Measurements from ENCODE around the gene NPHP3. TPM values are rescaled to one million over a fixed set of nuclear protein-coding genes. Genes with fewer than 3 reads are reported as not detected.
"Not testable (repeated sequence)": the region's sequence is repeated elsewhere in the genome, so short reads cannot be mapped to it uniquely, and the experiment has no call there.

The NPHP3 gene
- total RNA-seq, 2 experiments from 2014 or later, result 25.5 to 27.4 TPM

- Histone ChIP-seq H3K27ac (ENCODE audit: low read depth in 1 of 2, low read length in 2 of 2) (no peak overlapping the region), H3K27me3 (ENCODE audit: control insufficient read depth in 1 of 2, insufficient read depth in 2 of 2, low read length in 2 of 2) (no peaks in the 10 kb centered on the region), H3K4me3 (ENCODE audit: low read length) (no peak overlapping the region), H3K36me3 (ENCODE audit: insufficient read depth, low read length) (peaks cover 23% of the 10 kb centered on the region), H3K4me1 (ENCODE audit: insufficient read depth, low read length) (no peaks in the 10 kb centered on the region), H3K9me3 (ENCODE audit: control insufficient read depth in 1 of 2, insufficient read depth in 1 of 2, low read length in 2 of 2) (no peaks in the 10 kb centered on the region)
- H3K36me3 Mint-ChIP-seq (ENCODE audit: low read depth), result peaks cover 38% of the 10 kb centered on the region
- no peak overlapping the region for H3K27ac Mint-ChIP-seq
- no peak overlapping the region for H3K4me3 Mint-ChIP-seq
- CTCF ChIA-PET, result interaction anchor here (0.8 to 2.0 kb wide), 4 partner anchors 17 to 290 kb away, joined by 3 to 11 read pairs (median 5); no protein-coding TSS in a partner anchor
- POLR2A ChIA-PET, result interaction anchor here (0.6 to 0.9 kb wide), 2 partner anchors 16 to 19 kb away, joined by 3 to 4 read pairs; no protein-coding TSS in a partner anchor
- intact Hi-C loops (cut with DNase I, micrococcal nuclease), result loop anchor here (1.0 to 2.0 kb wide), 4 partner anchors 106 to 291 kb away; no protein-coding TSS in a partner anchor
- peak; percentile 85 for TF ChIP-seq CTCF (IDR thresholded peaks at IDR 0.05)
- no peaks in the 10 kb centered on the region for H3K4me1 Mint-ChIP-seq (ENCODE audit: low read depth)
- no peaks in the 10 kb centered on the region for H3K27me3 Mint-ChIP-seq
- H3K9me3 Mint-ChIP-seq, result no peaks in the 10 kb centered on the region
- ATAC-seq (ENCODE audit: poor library complexity) (peak; percentile 58), DNase-seq (peak in 3 of 14 experiments; percentile 48 to 54 (median 51))
Measured at GRCh38 chr3:132641837-132642538, 80.2 kb downstream of the NPHP3 start.

- H3K9me3 Mint-ChIP-seq; H3K27me3 Mint-ChIP-seq; H3K4me3 ChIP-seq (ENCODE audit: low read length); DNase-seq; H3K27ac ChIP-seq (ENCODE audit: low read depth in 1 of 2, low read length in 2 of 2); H3K4me3 Mint-ChIP-seq; H3K9me3 ChIP-seq (ENCODE audit: control insufficient read depth in 1 of 2, insufficient read depth in 1 of 2, low read length in 2 of 2); intact Hi-C loops (cut with DNase I, micrococcal nuclease); H3K27ac Mint-ChIP-seq; H3K4me1 ChIP-seq (ENCODE audit: insufficient read depth, low read length); ATAC-seq (ENCODE audit: poor library complexity); H3K27me3 ChIP-seq (ENCODE audit: control insufficient read depth in 1 of 2, insufficient read depth in 2 of 2, low read length in 2 of 2); H3K4me1 Mint-ChIP-seq (ENCODE audit: low read depth): not testable (repeated sequence)
- peaks cover 43% of the 10 kb centered on the region for H3K36me3 Mint-ChIP-seq (ENCODE audit: low read depth)
- CTCF ChIA-PET, result interaction anchor here (1.5 to 2.0 kb wide), 2 partner anchors 105 to 289 kb away, joined by 6 to 11 read pairs; no protein-coding TSS in a partner anchor
- H3K36me3 ChIP-seq (ENCODE audit: insufficient read depth, low read length), result peaks cover 23% of the 10 kb centered on the region
- POLR2A ChIA-PET, result interaction anchor here (0.6 to 0.9 kb wide), 2 partner anchors 17 to 20 kb away, joined by 3 to 4 read pairs; no protein-coding TSS in a partner anchor
Measured at GRCh38 chr3:132641427-132641826, 80.8 kb downstream of the NPHP3 start.

GRCh38 chr3:132638706-132639105 lies 83.5 kb downstream of the NPHP3 start:
- H3K4me3 ChIP-seq (ENCODE audit: low read length), result no peak overlapping the region
- H3K36me3 ChIP-seq (ENCODE audit: insufficient read depth, low read length), result peaks cover 23% of the 10 kb centered on the region
- H3K27ac ChIP-seq (ENCODE audit: low read depth in 1 of 2, low read length in 2 of 2), result no peak overlapping the region
- intact Hi-C loops (cut with DNase I, micrococcal nuclease), result no loop called here
- DNase-seq (no peak), ATAC-seq (ENCODE audit: poor library complexity) (no peak)
- Mint-ChIP-seq H3K4me3 (no peak overlapping the region), H3K27me3 (no peaks in the 10 kb centered on the region), H3K36me3 (ENCODE audit: low read depth) (peaks cover 64% of the 10 kb centered on the region), H3K4me1 (ENCODE audit: low read depth) (no peaks in the 10 kb centered on the region), H3K27ac (no peak overlapping the region), H3K9me3 (no peaks in the 10 kb centered on the region)
- POLR2A ChIA-PET, result no interaction called here
- TF ChIP-seq CTCF (IDR thresholded peaks at IDR 0.05), result no peak
- H3K4me1 ChIP-seq (ENCODE audit: insufficient read depth, low read length), result no peaks in the 10 kb centered on the region
- CTCF ChIA-PET, result interaction anchor here (1.1 kb wide), 1 partner anchor 103 kb away, joined by 5 read pairs; no protein-coding TSS in a partner anchor
- no peaks in the 10 kb centered on the region for H3K9me3 ChIP-seq (ENCODE audit: control insufficient read depth in 1 of 2, insufficient read depth in 1 of 2, low read length in 2 of 2)
- no peaks in the 10 kb centered on the region for H3K27me3 ChIP-seq (ENCODE audit: control insufficient read depth in 1 of 2, insufficient read depth in 2 of 2, low read length in 2 of 2)
